IMR-90 (cell line): ENCODE results near the gene SLC26A1. TPM values are rescaled to one million over a fixed set of nuclear protein-coding genes. Genes with fewer than 3 reads are reported as not detected.

Experiments used
- ATAC-seq: fragments of 200-7000 bp; cut with Tn5 transposase; 2 replicates; pipeline ENCODE4 v1.9.1; 2020; ENCODE audit warnings: low read depth, mild to moderate bottlenecking, moderate library complexity
- BruUV-seq: library from RNA; stranded (reverse); fragments of 400-500 nt; replicated peaks from 2 replicates; lab custom pipeline; 2021; lab: Mats Ljungman, UMichigan
- CTCF ChIA-PET: fragments of 300-600 bp; formaldehyde crosslinking; extraction: SDS; loops from one replicate; lab custom pipeline; 2021; ENCODE audit warnings: antibody characterized with exemption; lab: Yijun Ruan, JAX
- POLR2A ChIA-PET: fragments of 300-600 bp; sonication (Branson Sonifier 250); formaldehyde crosslinking; loops from one replicate; lab custom pipeline; 2022; ENCODE audit warnings: antibody characterized with exemption; ENCODE audit not compliant: unreplicated experiment; lab: Charles Lee
- DNase-seq: peaks from one replicate; pipeline ENCODE4 v3.0.0; 2013
- H2AFZ ChIP-seq: replicated peaks from 2 replicates; pipeline ENCODE3; 2013; ENCODE audit warnings: low read length, mild to moderate bottlenecking; ENCODE audit not compliant: poor library complexity
- H2AK5ac ChIP-seq: 2 replicates; pipeline ENCODE4 v1.6.1; 2013; ENCODE audit warnings: low read depth, low read length, inconsistent platforms
- H2AK9ac ChIP-seq: replicated peaks from 2 replicates; pipeline ENCODE3; 2013; ENCODE audit warnings: mild to moderate bottlenecking, low read depth, low read length, moderate library complexity; ENCODE audit not compliant: poor library complexity
- H2BK120ac ChIP-seq: 2 replicates; pipeline ENCODE4 v1.6.1; 2013; ENCODE audit warnings: low read depth, low read length, inconsistent platforms
- H2BK15ac ChIP-seq: 3 replicates; pipeline ENCODE4 v1.6.1; 2013; ENCODE audit warnings: low read depth, low read length, inconsistent platforms
- H2BK20ac ChIP-seq: 2 replicates; pipeline ENCODE4 v1.6.1; 2013; ENCODE audit warnings: low read depth, mild to moderate bottlenecking, inconsistent platforms, low read length, moderate library complexity
- H2BK5ac ChIP-seq: 2 replicates; pipeline ENCODE4 v1.6.1; 2013; ENCODE audit warnings: mild to moderate bottlenecking, low read depth, low read length, inconsistent platforms; ENCODE audit not compliant: poor library complexity, severe bottlenecking
- H3K14ac ChIP-seq: replicated peaks from 2 replicates; pipeline ENCODE4 v1.6.1; 2013; ENCODE audit warnings: low read depth, low read length, inconsistent platforms
- H3K18ac ChIP-seq: 2 replicates; pipeline ENCODE4 v1.6.1; 2013; ENCODE audit warnings: low read depth, low read length, control low read depth
- H3K23ac ChIP-seq: 2 replicates; pipeline ENCODE4 v1.6.1; 2013; ENCODE audit warnings: low read depth, low read length, inconsistent platforms
- H3K27ac ChIP-seq: 2 replicates; pipeline ENCODE4 v1.5.1; 2013; ENCODE audit warnings: mild to moderate bottlenecking, control low read depth, low read length; ENCODE audit not compliant: insufficient read depth
- H3K27me3 ChIP-seq: 2 replicates; pipeline ENCODE4 v1.6.1; 2013; ENCODE audit warnings: low read length; ENCODE audit not compliant: control insufficient read depth, insufficient read depth
- H3K36me3 ChIP-seq: 2 replicates; pipeline ENCODE4 v1.6.1; 2013; ENCODE audit warnings: low read length, mixed read lengths; ENCODE audit not compliant: control insufficient read depth, insufficient read depth
- H3K4ac ChIP-seq: 2 replicates; pipeline ENCODE4 v1.6.1; 2013; ENCODE audit warnings: low read depth, low read length, inconsistent platforms
- H3K4me1 ChIP-seq: 2 replicates; pipeline ENCODE4 v1.6.1; 2013; ENCODE audit warnings: low read length, mixed read lengths; ENCODE audit not compliant: control insufficient read depth, insufficient read depth
- H3K4me2 ChIP-seq: 2 replicates; pipeline ENCODE4 v1.6.1; 2013; ENCODE audit warnings: low read depth, mild to moderate bottlenecking, control low read depth, low read length, moderate library complexity
- H3K4me3 ChIP-seq: 2 replicates; pipeline ENCODE4 v1.5.1; 2013; ENCODE audit warnings: low read depth, mild to moderate bottlenecking, control low read depth, low read length, moderate library complexity; ENCODE audit not compliant: insufficient read depth
- H3K56ac ChIP-seq: 2 replicates; pipeline ENCODE4 v1.6.1; 2013; ENCODE audit warnings: low read length, inconsistent platforms; ENCODE audit not compliant: insufficient read depth; ENCODE audit errors: extremely low read depth
- H3K79me1 ChIP-seq, 2 experiments: 2 replicates each; pipeline ENCODE4 v1.6.1; 2013; ENCODE audit warnings: low read length in 2 of 2, inconsistent platforms in 1 of 2, low read depth in 1 of 2
- H3K9ac ChIP-seq: 2 replicates; pipeline ENCODE4 v1.6.1; 2013; ENCODE audit warnings: low read depth, low read length, control low read depth
- H3K9me1 ChIP-seq: 2 replicates; pipeline ENCODE4 v1.6.1; 2013; ENCODE audit warnings: low read length, inconsistent platforms; ENCODE audit not compliant: insufficient read depth
- H3K9me3 ChIP-seq: 2 replicates; pipeline ENCODE4 v1.6.1; 2013; ENCODE audit warnings: low read length; ENCODE audit not compliant: control insufficient read depth, insufficient read depth
- H4K20me1 ChIP-seq: 2 replicates; pipeline ENCODE4 v1.6.1; 2013; ENCODE audit warnings: low read length, inconsistent platforms; ENCODE audit not compliant: insufficient read depth
- H4K5ac ChIP-seq: 2 replicates; pipeline ENCODE4 v1.6.1; 2013; ENCODE audit warnings: mild to moderate bottlenecking, low read depth, low read length, control low read depth
- H4K8ac ChIP-seq, 2 experiments: 2 replicates each; pipeline ENCODE4 v1.6.1; 2013; ENCODE audit warnings: low read depth in 2 of 2, low read length in 2 of 2, control low read depth in 1 of 2, inconsistent platforms in 1 of 2
- H4K91ac ChIP-seq: 2 replicates; pipeline ENCODE4 v1.6.1; 2013; ENCODE audit warnings: low read depth, low read length, inconsistent platforms; ENCODE audit not compliant: insufficient read depth
- BHLHE40 ChIP-seq: fragments of 150-350 bp; IDR thresholded peaks from 2 replicates; pipeline ENCODE4 v1.6.1; 2016; ENCODE audit warnings: mild to moderate bottlenecking, low read depth, low read length
- CEBPB ChIP-seq: IDR thresholded peaks from 2 replicates; pipeline ENCODE4 v1.6.1; 2012; ENCODE audit warnings: low read depth, low read length, improper control_type of control experiment
- CHD1 ChIP-seq: IDR thresholded peaks from 2 replicates; pipeline ENCODE4 v1.6.1; 2012; ENCODE audit warnings: low read depth, low read length, improper control_type of control experiment
- CTCF ChIP-seq: conservative IDR thresholded peaks from 2 replicates; pipeline ENCODE4 v1.5.1; 2012; ENCODE audit warnings: mild to moderate bottlenecking, low read depth, low read length, improper control_type of control experiment
- ELK1 ChIP-seq: fragments of 150-350 bp; IDR thresholded peaks from 2 replicates; pipeline ENCODE4 v1.6.1; 2016; ENCODE audit warnings: low read depth, mild to moderate bottlenecking, low read length, moderate library complexity, borderline replicate concordance
- FOS ChIP-seq: fragments of 150-350 bp; IDR thresholded peaks from 2 replicates; pipeline ENCODE4 v1.6.1; 2016; ENCODE audit warnings: low read depth, low read length
- MAFK ChIP-seq: IDR thresholded peaks from 2 replicates; pipeline ENCODE4 v1.6.1; 2012; ENCODE audit warnings: low read depth, low read length, improper control_type of control experiment
- MAZ ChIP-seq: IDR thresholded peaks from 2 replicates; pipeline ENCODE4 v1.6.1; 2012; ENCODE audit warnings: low read depth, mild to moderate bottlenecking, low read length, improper control_type of control experiment, moderate library complexity, borderline replicate concordance
- MXI1 ChIP-seq: IDR thresholded peaks from 2 replicates; pipeline ENCODE4 v1.6.1; 2012; ENCODE audit warnings: low read depth, mild to moderate bottlenecking, low read length, moderate library complexity, borderline replicate concordance
- POLR2A ChIP-seq: IDR thresholded peaks from 2 replicates; pipeline ENCODE4 v1.6.1; 2012; ENCODE audit warnings: mild to moderate bottlenecking, low read depth, low read length
- RAD21 ChIP-seq: IDR thresholded peaks from 2 replicates; pipeline ENCODE4 v1.6.1; 2012; ENCODE audit warnings: low read length, improper control_type of control experiment
- RCOR1 ChIP-seq: IDR thresholded peaks from 2 replicates; pipeline ENCODE4 v1.6.1; 2012; ENCODE audit warnings: mild to moderate bottlenecking, low read length, improper control_type of control experiment; ENCODE audit not compliant: insufficient replicate concordance
- RFX5 ChIP-seq: IDR thresholded peaks from 2 replicates; pipeline ENCODE4 v1.8.0; 2012; ENCODE audit warnings: low read depth, mild to moderate bottlenecking, low read length, moderate library complexity
- SMC3 ChIP-seq: fragments of 150-350 bp; IDR thresholded peaks from 2 replicates; pipeline ENCODE4 v1.6.1; 2016; ENCODE audit warnings: low read depth, mild to moderate bottlenecking, antibody characterized with exemption, low read length, moderate library complexity
- USF2 ChIP-seq: fragments of 150-350 bp; IDR thresholded peaks from 2 replicates; pipeline ENCODE4 v1.6.1; 2017; ENCODE audit warnings: mild to moderate bottlenecking, antibody characterized with exemption, low read length, low read depth
- WGBS, 2 experiments: methylation state at CpG; one replicate each; pipeline versions ENCODE4 v1.1.5 to v1.1.7; 2013; ENCODE audit warnings: missing lambda C conversion rate in 2 of 2; ENCODE audit not compliant: insufficient read length in 1 of 2; ENCODE audit errors: extremely low coverage in 2 of 2; 5-methylcytosine and 5-hydroxymethylcytosine counted together
- dilution Hi-C: fragments of 300-500 bp; cut with HindIII; formaldehyde crosslinking; loops from one replicate; pipeline ENCODE4 v1.14.3; 2018; ENCODE audit warnings: low sequenced_read_pairs; ENCODE audit not compliant: unreplicated experiment
- in situ Hi-C: fragments of 300-500 bp; cut with MboI; formaldehyde crosslinking; loops from 3 replicates; pipeline ENCODE4 v1.14.3; 2019; ENCODE audit warnings: low sequenced_read_pairs, inconsistent platforms, mixed read lengths
- intact Hi-C: fragments of 100-400 bp; cut with micrococcal nuclease; formaldehyde crosslinking; loops from 2 replicates; pipeline ENCODE4 v1.10.0; 2022
- polyA plus RNA-seq, 3 experiments: library from polyadenylated mRNA; depleted of rRNA; stranded (reverse); fragments of >200 nt; gene quantifications; 2 replicates each; pipeline ENCODE4 v1.2.3, GENCODE V29; 2012; ENCODE audit warnings: low replicate concordance in 1 of 3
- total RNA-seq: library from RNA; depleted of rRNA; stranded (reverse); fragments of >200 nt; gene quantifications from 2 replicates; pipeline ENCODE4 v1.2.3, GENCODE V29; 2012

Gene SLC26A1
- total and polyA plus RNA-seq, 2 of the 4 experiments (the other 2 are of a cell fraction), result 0.09 TPM; not detected in 1

GRCh38 chr4:948101-948935 is 44.9 kb downstream of the SLC26A1 start:
- no peak for DNase-seq
- Histone ChIP-seq H2AK5ac (no peak overlapping the region), H3K14ac (no peak overlapping the region), H2AFZ (no peak overlapping the region), H3K9me3 (no peaks in the 10 kb centered on the region), H4K8ac (no peak overlapping the region), H2AK9ac (peak overlapping the region; percentile 24), H3K23ac (no peak overlapping the region), H3K79me1 (0 out of 4 replicates have a peak, but pooled peaks cover 0 to 8% of the 10 kb centered on the region in 2 experiments), H4K20me1 (peaks cover 20% of the 10 kb centered on the region), H2BK120ac (no peak overlapping the region), H3K9me1 (0 out of 2 replicates have a peak, but pooled peaks cover 3% of the 10 kb centered on the region), H3K27me3 (no peaks in the 10 kb centered on the region), H2BK5ac (no peak overlapping the region), H4K5ac (no peak overlapping the region), H3K4me2 (no peak overlapping the region), H3K18ac (no peak overlapping the region), H2BK20ac (no peak overlapping the region), H3K9ac (no peak overlapping the region), H3K36me3 (peaks cover 4% of the 10 kb centered on the region), H3K4ac (no peak overlapping the region), H3K56ac (no peak overlapping the region), H3K4me3 (no peak overlapping the region), H3K27ac (no peak overlapping the region), H3K4me1 (peaks cover 6% of the 10 kb centered on the region; the same call in 1 of the 2 replicates), H4K91ac (no peak overlapping the region), H2BK15ac (no peak overlapping the region)
- intact Hi-C loops (no loop called here), dilution Hi-C loops (no loop called here), in situ Hi-C loops (no loop called here)
- ChIA-PET CTCF (no interaction called here), POLR2A (no interaction called here)
- no TSS peak for BruUV-seq
- 80% methylated on average over 29 of the region's 33 CpGs; no CpG with 5 or more reads in 1 of the 2 experiments for WGBS, 2 experiments
- no peak for ATAC-seq
- no peak for TF ChIP-seq RCOR1
- TF ChIP-seq CTCF, result no peak
- TF ChIP-seq USF2, result no peak
- TF ChIP-seq RAD21, result no peak
- TF ChIP-seq SMC3, result no peak
- TF ChIP-seq CEBPB, result no peak
- no peak for TF ChIP-seq FOS
- TF ChIP-seq BHLHE40, result no peak
- no peak for TF ChIP-seq MXI1
- TF ChIP-seq CHD1, result no peak
- TF ChIP-seq ELK1, result no peak
- no peak for TF ChIP-seq RFX5
- no peak for TF ChIP-seq MAFK
- TF ChIP-seq MAZ, result no peak
- TF ChIP-seq POLR2A, result no peak
